ENCODE data around the gene SMIM17. TPM values are rescaled to one million over a fixed set of nuclear protein-coding genes. Genes with fewer than 3 reads are reported as not detected.

Gene SMIM17
- total and polyA plus RNA-seq, 11 donors = 0.24 to 0.72 (median 0.34) TPM; not detected in 5

- peaks cover 0 to 10% (median 0%) of the 10 kb centered on the region in 12 donors for H3K4me1 ChIP-seq
- H3K36me3 ChIP-seq = peaks cover 0 to 45% (median 12%) of the 10 kb centered on the region in 9 donors
- no peak for TF ChIP-seq CTCF (IDR thresholded peaks at IDR 0.05)
- no peak for TF ChIP-seq POLR2A (IDR thresholded peaks at IDR 0.05)
- no peak overlapping the region for H3K4me3 ChIP-seq
- ATAC-seq = peak in 3 of 4 donors; percentile 34 to 91 (median 87)
- WGBS, 4 donors = 61 to 73% (median 71%) methylated on average over 6 of the region's 6 CpGs
- DNase-seq = peak in 1 of 5 donors; percentile 50
- intact Hi-C loops (cut with DNase I) = no loop called here
- no peak overlapping the region for H3K27ac ChIP-seq
- H3K9me3 ChIP-seq = peaks cover 0 to 88% (median 14%) of the 10 kb centered on the region in 12 donors
- H3K27me3 ChIP-seq = no peaks in the 10 kb centered on the region
Measured at GRCh38 chr19:56603829-56604228, 39.1 kb upstream of the SMIM17 start.

GRCh38 chr19:56608274-56608964 lies 34.5 kb upstream of the SMIM17 start:
- ATAC-seq (peak in 2 of 4 donors; percentile 14 to 65), DNase-seq (no peak)
- peaks cover 0 to 26% (median 0%) of the 10 kb centered on the region in 9 donors for H3K36me3 ChIP-seq
- TF ChIP-seq POLR2A (IDR thresholded peaks at IDR 0.05) (no peak), CTCF (IDR thresholded peaks at IDR 0.05) (no peak)
- H3K4me1 ChIP-seq = peaks cover 0 to 26% (median 1%) of the 10 kb centered on the region in 12 donors
- intact Hi-C loops (cut with DNase I) = no loop called here
- H3K27ac ChIP-seq = peak overlapping the region in 3 of 12 donors; percentile 21 to 26 (median 23)
- H3K9me3 ChIP-seq = peaks cover 0 to 87% (median 14%) of the 10 kb centered on the region in 12 donors
- no peaks in the 10 kb centered on the region for H3K27me3 ChIP-seq
- WGBS, 4 donors = 70 to 80% (median 72%) methylated on average over 8 of the region's 8 CpGs
- H3K4me3 ChIP-seq = no peak overlapping the region

- H3K27me3 ChIP-seq = no peaks in the 10 kb centered on the region
- WGBS, 4 donors = 77 to 83% (median 79%) methylated on average over 8 of the region's 8 CpGs
- no peak overlapping the region for H3K4me3 ChIP-seq
- H3K4me1 ChIP-seq = peaks cover 0 to 23% (median 1%) of the 10 kb centered on the region in 12 donors
- peaks cover 0 to 88% (median 6%) of the 10 kb centered on the region in 12 donors for H3K9me3 ChIP-seq
- DNase-seq (no peak), ATAC-seq (no peak)
- peaks cover 0 to 23% (median 0%) of the 10 kb centered on the region in 9 donors for H3K36me3 ChIP-seq
- no peak overlapping the region for H3K27ac ChIP-seq
- intact Hi-C loops (cut with DNase I) = no loop called here
- no peak for TF ChIP-seq CTCF (IDR thresholded peaks at IDR 0.05)
- TF ChIP-seq POLR2A (IDR thresholded peaks at IDR 0.05) = no peak
Measured at GRCh38 chr19:56611288-56611687, 31.7 kb upstream of the SMIM17 start.

- Histone ChIP-seq H3K27ac (peak overlapping the region in 5 of 12 donors; percentile 19 to 80 (median 52)), H3K4me1 (peaks cover 0 to 21% (median 1%) of the 10 kb centered on the region in 12 donors), H3K27me3 (no peaks in the 10 kb centered on the region), H3K4me3 (no peak overlapping the region), H3K36me3 (peaks cover 0 to 23% (median 0%) of the 10 kb centered on the region in 9 donors), H3K9me3 (peaks cover 0 to 89% (median 0%) of the 10 kb centered on the region in 12 donors)
- WGBS, 4 donors = 89 to 95% (median 92%) methylated on average over 2 of the region's 2 CpGs
- DNase-seq = no peak
- intact Hi-C loops (cut with DNase I) = no loop called here
- no peak for ATAC-seq
- TF ChIP-seq POLR2A (IDR thresholded peaks at IDR 0.05) = no peak
- no peak for TF ChIP-seq CTCF (IDR thresholded peaks at IDR 0.05)
Measured at GRCh38 chr19:56612737-56613136, 30.2 kb upstream of the SMIM17 start.
